GM23338 (cell line): ENCODE results near the gene CPM. TPM values are rescaled to one million over a fixed set of nuclear protein-coding genes. Genes with fewer than 3 reads are reported as not detected.

Experiments
- ATAC-seq: fragments of 200-7000 bp; cut with Tn5 transposase; 3 replicates; pipeline ENCODE4 v1.9.1; 2020
- DNase-seq: peaks from one replicate; pipeline ENCODE4 v3.0.0-alpha.2; 2015; ENCODE audit warnings: low spot score
- H2AFZ ChIP-seq: fragments of 200-600 bp; sonication (generic); 2 replicates; pipeline ENCODE4 v1.8.0; 2016; ENCODE audit warnings: antibody characterized with exemption, mild to moderate bottlenecking, moderate library complexity
- H3F3A ChIP-seq: fragments of 200-600 bp; sonication (generic); replicated peaks from 2 replicates; pipeline ENCODE4 v1.8.0; 2017; ENCODE audit warnings: antibody characterized with exemption, mixed run types, low read depth
- H3K27ac ChIP-seq: fragments of 200-600 bp; sonication (generic); 2 replicates; pipeline ENCODE4 v1.6.1; 2016; ENCODE audit warnings: low read depth
- H3K27me3 ChIP-seq: fragments of 200-600 bp; sonication (generic); 2 replicates; pipeline ENCODE4 v1.8.0; 2016; ENCODE audit warnings: mild to moderate bottlenecking, mixed run types, moderate library complexity; ENCODE audit not compliant: insufficient read depth
- H3K36me3 ChIP-seq: fragments of 200-600 bp; sonication (generic); 2 replicates; pipeline ENCODE4 v1.8.0; 2016; ENCODE audit warnings: mild to moderate bottlenecking; ENCODE audit not compliant: insufficient read depth
- H3K4me1 ChIP-seq: fragments of 200-600 bp; sonication (generic); 2 replicates; pipeline ENCODE4 v1.8.0; 2016; ENCODE audit warnings: mild to moderate bottlenecking, moderate library complexity; ENCODE audit not compliant: insufficient read depth
- H3K4me2 ChIP-seq: fragments of 200-600 bp; sonication (generic); 2 replicates; pipeline ENCODE4 v1.7.1; 2017; ENCODE audit warnings: mixed run types
- H3K4me3 ChIP-seq: fragments of 200-600 bp; sonication (generic); 2 replicates; pipeline ENCODE4 v1.6.1; 2016; ENCODE audit warnings: mixed run types
- H3K79me2 ChIP-seq: fragments of 200-600 bp; sonication (generic); replicated peaks from 2 replicates; pipeline ENCODE4 v1.8.0; 2017; ENCODE audit warnings: mild to moderate bottlenecking; ENCODE audit not compliant: insufficient read depth
- H3K9me2 ChIP-seq: fragments of 200-600 bp; sonication (generic); 2 replicates; pipeline ENCODE4 v1.8.0; 2017; ENCODE audit not compliant: insufficient read depth
- H4K20me1 ChIP-seq: fragments of 200-600 bp; sonication (generic); replicated peaks from 2 replicates; pipeline ENCODE4 v1.8.0; 2017; ENCODE audit warnings: mild to moderate bottlenecking; ENCODE audit not compliant: insufficient read depth
- H3K27ac Mint-ChIP-seq: 2 replicates; pipeline ENCODE4 v1.8.0; 2020; ENCODE audit warnings: inconsistent platforms, mild to moderate bottlenecking, moderate library complexity, mixed read lengths
- H3K27me3 Mint-ChIP-seq: 3 replicates; pipeline ENCODE4 v1.8.0; 2022; ENCODE audit warnings: low read depth, mild to moderate bottlenecking, moderate library complexity, mixed read lengths, inconsistent platforms; ENCODE audit not compliant: insufficient read depth, poor library complexity
- H3K36me3 Mint-ChIP-seq: 3 replicates; pipeline ENCODE4 v1.8.0; 2021; ENCODE audit warnings: low read depth, mild to moderate bottlenecking, inconsistent platforms, moderate library complexity, mixed read lengths
- H3K4me1 Mint-ChIP-seq: 3 replicates; pipeline ENCODE4 v1.8.0; 2020; ENCODE audit warnings: mild to moderate bottlenecking, inconsistent platforms, mixed read lengths
- H3K4me3 Mint-ChIP-seq: 3 replicates; pipeline ENCODE4 v1.8.0; 2021; ENCODE audit warnings: moderate library complexity, mild to moderate bottlenecking, inconsistent platforms, mixed read lengths
- H3K9me3 Mint-ChIP-seq: 3 replicates; pipeline ENCODE4 v1.8.0; 2020; ENCODE audit warnings: moderate library complexity, mild to moderate bottlenecking, inconsistent platforms, mixed read lengths
- CREB1 ChIP-seq: fragments of 250-450 bp; sonication (Bioruptor Pico); IDR thresholded peaks from 2 replicates; pipeline ENCODE4 v1.5.0; 2020; ENCODE audit warnings: low read depth, mild to moderate bottlenecking, moderate library complexity
- CTCF ChIP-seq, 2 experiments: fragments of 200-600 bp in 1 of 2; sonication (generic) in 1 of 2; conservative IDR thresholded peaks; 2 replicates each; pipeline versions ENCODE4 v1.5.1 to v1.6.1; 2016 to 2017; ENCODE audit warnings: antibody characterized with exemption in 2 of 2, low read depth in 2 of 2, mild to moderate bottlenecking in 2 of 2, moderate library complexity in 1 of 2
- EZH2 ChIP-seq: fragments of 200-600 bp; sonication (generic); IDR thresholded peaks from one replicate; pipeline ENCODE4 v1.8.0; 2017; ENCODE audit warnings: antibody characterized with exemption, mild to moderate bottlenecking, low read depth; ENCODE audit not compliant: unreplicated experiment
- EZH2phosphoT487 ChIP-seq: fragments of 200-600 bp; sonication (generic); IDR thresholded peaks from one replicate; pipeline ENCODE4 v1.8.1; 2018; ENCODE audit warnings: antibody characterized with exemption; ENCODE audit not compliant: unreplicated experiment
- NANOG ChIP-seq: IDR thresholded peaks from 2 replicates; pipeline ENCODE4 v1.6.1; 2016; ENCODE audit warnings: antibody characterized with exemption, borderline replicate concordance
- POLR2AphosphoS5 ChIP-seq: IDR thresholded peaks from 2 replicates; pipeline ENCODE4 v1.6.1; 2016; ENCODE audit warnings: antibody characterized with exemption, low read depth
- STAT1 ChIP-seq: IDR thresholded peaks from one replicate; pipeline ENCODE4 v1.6.1; 2016; ENCODE audit warnings: antibody characterized with exemption; ENCODE audit not compliant: unreplicated experiment
- ZNF114 ChIP-seq: fragments of 250-450 bp; sonication (Bioruptor Pico); IDR thresholded peaks from 2 replicates; pipeline ENCODE4 v1.5.0; 2020; ENCODE audit warnings: mild to moderate bottlenecking, moderate library complexity
- ZNF331 ChIP-seq: fragments of 250-450 bp; sonication (Bioruptor Pico); IDR thresholded peaks from 2 replicates; pipeline ENCODE4 v1.5.0; 2020; ENCODE audit warnings: low read depth, mild to moderate bottlenecking, moderate library complexity
- ZNF462 ChIP-seq: fragments of 250-450 bp; sonication (Bioruptor Pico); IDR thresholded peaks from 2 replicates; pipeline ENCODE4 v1.5.0; 2020; ENCODE audit warnings: mild to moderate bottlenecking, moderate library complexity
- polyA plus RNA-seq: library from polyadenylated mRNA; unstranded; fragments of >200 nt; fragmentation: Nextera tagmentation; extraction: Ambion mirVana; gene quantifications from 2 replicates; pipeline ENCODE4 v1.2.1, GENCODE V29; 2016
- total RNA-seq: library from RNA; depleted of rRNA; stranded (reverse); fragments of >200 nt; shearing (Covaris generic); gene quantifications from 2 replicates; pipeline ENCODE4 v1.2.3, GENCODE V29; 2014

The CPM gene
- total and polyA plus RNA-seq, 2 experiments from 2014 or later = 0.37 to 5.8 TPM

GRCh38 chr12:68970951-68971350 lies 38.0 kb upstream of the CPM start:
- no peaks in the 10 kb centered on the region for H3K9me3 Mint-ChIP-seq
- TF ChIP-seq NANOG = no peak
- no peak overlapping the region for H3K27ac Mint-ChIP-seq
- Histone ChIP-seq H3K4me3 (no peak overlapping the region), H4K20me1 (no peaks in the 10 kb centered on the region), H3K36me3 (no peaks in the 10 kb centered on the region), H3K27me3 (no peaks in the 10 kb centered on the region), H3K4me1 (no peaks in the 10 kb centered on the region), H3K4me2 (no peak overlapping the region), H3K27ac (no peak overlapping the region), H2AFZ (peak overlapping the region; percentile 28; the same call in 1 of the 2 replicates), H3F3A (no peaks in the 10 kb centered on the region), H3K9me2 (no peaks in the 10 kb centered on the region; the same call in 1 of the 2 replicates), H3K79me2 (no peaks in the 10 kb centered on the region)
- 0 out of 3 replicates have a peak, but pooled peaks cover 1% of the 10 kb centered on the region for H3K36me3 Mint-ChIP-seq
- ATAC-seq (no peak), DNase-seq (no peak)
- H3K4me1 Mint-ChIP-seq = no peaks in the 10 kb centered on the region
- no peak overlapping the region for H3K4me3 Mint-ChIP-seq
- H3K27me3 Mint-ChIP-seq = no peaks in the 10 kb centered on the region

- no peak for TF ChIP-seq CTCF (conservative IDR thresholded peaks at IDR 0.05; ENCODE audit: low read depth in 2 of 2)
- no peak for TF ChIP-seq EZH2
- no peaks in the 10 kb centered on the region; the same call in 1 of the 2 replicates for H3K9me2 ChIP-seq
- ATAC-seq (no peak), DNase-seq (no peak)
- no peak overlapping the region for H3K4me3 ChIP-seq
- Mint-ChIP-seq H3K36me3 (0 out of 3 replicates have a peak, but pooled peaks cover 3% of the 10 kb centered on the region), H3K27ac (no peak overlapping the region), H3K27me3 (peaks cover 2% of the 10 kb centered on the region), H3K4me1 (no peaks in the 10 kb centered on the region), H3K9me3 (peaks cover 1% of the 10 kb centered on the region; the same call in 1 of the 3 replicates), H3K4me3 (no peak overlapping the region)
- H3K27ac ChIP-seq = no peak overlapping the region
- H3K4me2 ChIP-seq = no peak overlapping the region
- no peaks in the 10 kb centered on the region for H3K27me3 ChIP-seq
- no peaks in the 10 kb centered on the region for H3K79me2 ChIP-seq
- no peaks in the 10 kb centered on the region for H3F3A ChIP-seq
- H4K20me1 ChIP-seq = no peaks in the 10 kb centered on the region
- no peaks in the 10 kb centered on the region for H3K4me1 ChIP-seq
- H2AFZ ChIP-seq = no peak overlapping the region
- H3K36me3 ChIP-seq = no peaks in the 10 kb centered on the region
These were observed 37.3 kb upstream of the CPM start for GRCh38 chr12:68970306-68970705.

- H3K36me3 Mint-ChIP-seq = peaks cover 3% of the 10 kb centered on the region; the same call in 1 of the 3 replicates
- TF ChIP-seq STAT1 (no peak), EZH2phosphoT487 (no peak), POLR2AphosphoS5 (no peak), ZNF331 (CRISPR knock-in tag) (no peak), CREB1 (no peak), ZNF462 (CRISPR knock-in tag) (no peak), ZNF114 (CRISPR knock-in tag) (no peak), NANOG (no peak)
These were observed 34.1 kb upstream of the CPM start for GRCh38 chr12:68967046-68967445.

More at GRCh38 chr12:68967046-68967445, 34.1 kb upstream of the CPM start:
- no peak overlapping the region for H3K27ac ChIP-seq
- Mint-ChIP-seq H3K9me3 (peaks cover 7% of the 10 kb centered on the region; the same call in 2 of the 3 replicates), H3K4me1 (peaks cover 10% of the 10 kb centered on the region), H3K4me3 (no peak overlapping the region), H3K27ac (no peak overlapping the region), H3K27me3 (peaks cover 5% of the 10 kb centered on the region)
- H3K9me2 ChIP-seq = no peaks in the 10 kb centered on the region; the same call in 1 of the 2 replicates
- H3K36me3 ChIP-seq = no peaks in the 10 kb centered on the region
- H3K79me2 ChIP-seq = no peaks in the 10 kb centered on the region
- no peak overlapping the region for H3K4me3 ChIP-seq
- no peak for ATAC-seq
- no peaks in the 10 kb centered on the region for H3K4me1 ChIP-seq
- no peak overlapping the region for H3K4me2 ChIP-seq
- H3F3A ChIP-seq = no peaks in the 10 kb centered on the region
- no peak for DNase-seq
- H2AFZ ChIP-seq = no peak overlapping the region
- H4K20me1 ChIP-seq = no peaks in the 10 kb centered on the region
- no peaks in the 10 kb centered on the region for H3K27me3 ChIP-seq
